Astrocyte (in vitro differentiated cells and primary cell): ENCODE measurements around the gene FNDC11. TPM values are rescaled to one million over a fixed set of nuclear protein-coding genes. Genes with fewer than 3 reads are reported as not detected.

ENCODE experiments used
- DNase-seq: peaks from one replicate; pipeline ENCODE4 v3.0.0-alpha.2; 2010; ENCODE audit warnings: low read depth
- FAIRE-seq: peaks from 2 replicates; lab custom pipeline; 2011; peaks lifted over from hg19 to GRCh38; lab: Jason Lieb, UNC
- H2AFZ ChIP-seq: 2 replicates; pipeline ENCODE4 v1.6.0; 2012; ENCODE audit warnings: low read depth, low read length, inconsistent platforms
- H3K27ac ChIP-seq: 2 replicates; pipeline ENCODE4 v1.5.1; 2011; ENCODE audit warnings: low read depth, low read length, inconsistent platforms
- H3K27me3 ChIP-seq: 2 replicates; pipeline ENCODE4 v1.6.0; 2011; ENCODE audit warnings: low read length, inconsistent platforms; ENCODE audit not compliant: insufficient read depth
- H3K36me3 ChIP-seq: 2 replicates; pipeline ENCODE4 v1.5.1; 2011; ENCODE audit warnings: low read length, inconsistent platforms; ENCODE audit not compliant: insufficient read depth
- H3K4me1 ChIP-seq: 2 replicates; pipeline ENCODE4 v1.5.1; 2011; ENCODE audit warnings: low read length, inconsistent platforms; ENCODE audit not compliant: insufficient read depth
- H3K4me2 ChIP-seq: 2 replicates; pipeline ENCODE4 v1.6.0; 2012; ENCODE audit warnings: low read length, inconsistent platforms
- H3K4me3 ChIP-seq: 2 replicates; pipeline ENCODE4 v1.5.1; 2011; ENCODE audit warnings: low read depth, mild to moderate bottlenecking, low read length, inconsistent platforms; ENCODE audit not compliant: insufficient read depth
- H3K79me2 ChIP-seq: 2 replicates; pipeline ENCODE4 v1.6.0; 2012; ENCODE audit warnings: mild to moderate bottlenecking, low read length, inconsistent platforms; ENCODE audit not compliant: insufficient read depth
- H3K9ac ChIP-seq: 2 replicates; pipeline ENCODE4 v1.6.0; 2012; ENCODE audit warnings: mild to moderate bottlenecking, low read length, inconsistent platforms
- H3K9me3 ChIP-seq: 2 replicates; pipeline ENCODE4 v1.5.1; 2012; ENCODE audit warnings: low read depth, mild to moderate bottlenecking, low read length, inconsistent platforms; ENCODE audit not compliant: insufficient read depth
- H4K20me1 ChIP-seq: 2 replicates; pipeline ENCODE4 v1.6.0; 2012; ENCODE audit warnings: low read length, inconsistent platforms; ENCODE audit not compliant: insufficient read depth
- H3K27ac Mint-ChIP-seq: one replicate; pipeline ENCODE4 v1.8.0; 2021; ENCODE audit warnings: mild to moderate bottlenecking, mixed read lengths; ENCODE audit not compliant: unreplicated experiment
- H3K27me3 Mint-ChIP-seq: one replicate; pipeline ENCODE4 v1.8.0; 2021; ENCODE audit warnings: low read depth, mixed read lengths; ENCODE audit not compliant: unreplicated experiment
- H3K36me3 Mint-ChIP-seq: one replicate; pipeline ENCODE4 v1.8.0; 2021; ENCODE audit warnings: low read depth, mixed read lengths; ENCODE audit not compliant: unreplicated experiment
- H3K4me1 Mint-ChIP-seq: one replicate; pipeline ENCODE4 v1.8.0; 2021; ENCODE audit warnings: low read depth, mixed read lengths; ENCODE audit not compliant: unreplicated experiment
- H3K4me3 Mint-ChIP-seq: one replicate; pipeline ENCODE4 v1.8.0; 2021; ENCODE audit warnings: mild to moderate bottlenecking, moderate library complexity, mixed read lengths; ENCODE audit not compliant: unreplicated experiment
- H3K9me3 Mint-ChIP-seq: one replicate; pipeline ENCODE4 v1.8.0; 2021; ENCODE audit warnings: mild to moderate bottlenecking, mixed read lengths; ENCODE audit not compliant: unreplicated experiment
- EZH2 ChIP-seq: IDR thresholded peaks from 2 replicates; pipeline ENCODE4 v1.6.1; 2012; ENCODE audit warnings: mild to moderate bottlenecking, low read length, inconsistent platforms; ENCODE audit not compliant: insufficient read depth
- total RNA-seq: library from RNA; stranded (reverse); gene quantifications from 2 replicates; pipeline ENCODE4 v1.2.1, GENCODE V29; 2021
- TF ChIP-seq, protein P1 (sequence below): IDR thresholded peaks from 2 replicates; pipeline ENCODE4 v1.5.1; 2011; ENCODE audit warnings: low read depth, mild to moderate bottlenecking, inconsistent platforms, low read length, moderate library complexity; ENCODE audit not compliant: insufficient read depth

Gene FNDC11
- total RNA-seq, 1 donor from 2014 or later: 0.20 TPM

DNA sequence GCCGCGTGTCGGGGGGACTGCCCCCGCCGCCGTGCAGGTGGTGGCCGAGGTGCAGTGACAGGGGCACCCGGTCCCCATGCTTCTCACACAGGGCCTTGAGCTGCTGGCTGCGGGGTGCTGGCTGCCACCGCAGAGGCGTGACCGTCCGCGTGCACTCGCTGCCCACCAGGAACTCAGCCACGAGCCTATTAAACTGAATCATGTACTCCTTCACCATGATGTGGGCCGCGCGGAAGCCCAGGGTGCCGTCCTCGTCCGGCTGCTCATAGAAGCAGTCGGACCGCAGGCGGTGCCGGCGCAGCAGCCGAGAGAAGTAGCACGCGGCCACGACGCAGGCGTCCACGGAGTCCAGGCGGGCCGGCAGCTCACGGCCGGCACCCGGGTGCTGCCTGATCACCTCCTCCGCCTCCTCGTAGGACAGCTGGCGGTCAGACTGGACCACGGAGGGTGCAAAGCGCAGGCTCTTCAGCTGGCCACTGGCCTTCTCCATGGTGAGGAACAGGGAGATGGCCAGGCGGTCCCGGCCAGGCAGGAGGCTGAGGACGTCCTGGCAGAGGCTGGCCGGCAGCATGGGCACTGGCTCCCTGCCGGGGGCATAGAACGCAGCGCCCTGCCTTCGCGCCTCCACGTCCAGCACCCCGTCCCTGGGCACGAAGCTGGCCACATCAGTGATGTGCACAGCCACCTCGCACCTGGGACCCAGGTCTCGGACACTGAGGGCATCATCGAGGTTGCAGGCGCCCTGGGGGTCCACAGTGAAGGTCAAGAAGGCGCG is 10.3 kb downstream of the FNDC11 start:
- H3K27me3 Mint-ChIP-seq: no peaks in the 10 kb centered on the region
- no peaks in the 10 kb centered on the region for H3K9me3 Mint-ChIP-seq
- H3K9me3 ChIP-seq: no peaks in the 10 kb centered on the region
- no peak overlapping the region for H3K27ac Mint-ChIP-seq
- no peaks in the 10 kb centered on the region for H3K79me2 ChIP-seq
- H3K4me3 ChIP-seq: no peak overlapping the region
- H3K4me3 Mint-ChIP-seq: no peak overlapping the region
- no peaks in the 10 kb centered on the region for H3K4me1 Mint-ChIP-seq
- no peak overlapping the region for H2AFZ ChIP-seq
- H3K27ac ChIP-seq: no peak overlapping the region
- peaks cover 5% of the 10 kb centered on the region for H3K36me3 Mint-ChIP-seq
- H3K9ac ChIP-seq: no peak overlapping the region
- FAIRE-seq (no peak), DNase-seq (no peak)
- peaks cover 9% of the 10 kb centered on the region for H4K20me1 ChIP-seq
- H3K27me3 ChIP-seq: no peaks in the 10 kb centered on the region
- no peaks in the 10 kb centered on the region for H3K4me1 ChIP-seq
- H3K4me2 ChIP-seq: no peak overlapping the region
- TF ChIP-seq EZH2: no peak
- TF ChIP-seq, protein P1, sequence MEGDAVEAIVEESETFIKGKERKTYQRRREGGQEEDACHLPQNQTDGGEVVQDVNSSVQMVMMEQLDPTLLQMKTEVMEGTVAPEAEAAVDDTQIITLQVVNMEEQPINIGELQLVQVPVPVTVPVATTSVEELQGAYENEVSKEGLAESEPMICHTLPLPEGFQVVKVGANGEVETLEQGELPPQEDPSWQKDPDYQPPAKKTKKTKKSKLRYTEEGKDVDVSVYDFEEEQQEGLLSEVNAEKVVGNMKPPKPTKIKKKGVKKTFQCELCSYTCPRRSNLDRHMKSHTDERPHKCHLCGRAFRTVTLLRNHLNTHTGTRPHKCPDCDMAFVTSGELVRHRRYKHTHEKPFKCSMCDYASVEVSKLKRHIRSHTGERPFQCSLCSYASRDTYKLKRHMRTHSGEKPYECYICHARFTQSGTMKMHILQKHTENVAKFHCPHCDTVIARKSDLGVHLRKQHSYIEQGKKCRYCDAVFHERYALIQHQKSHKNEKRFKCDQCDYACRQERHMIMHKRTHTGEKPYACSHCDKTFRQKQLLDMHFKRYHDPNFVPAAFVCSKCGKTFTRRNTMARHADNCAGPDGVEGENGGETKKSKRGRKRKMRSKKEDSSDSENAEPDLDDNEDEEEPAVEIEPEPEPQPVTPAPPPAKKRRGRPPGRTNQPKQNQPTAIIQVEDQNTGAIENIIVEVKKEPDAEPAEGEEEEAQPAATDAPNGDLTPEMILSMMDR: no peak
- H3K36me3 ChIP-seq: no peaks in the 10 kb centered on the region

DNA sequence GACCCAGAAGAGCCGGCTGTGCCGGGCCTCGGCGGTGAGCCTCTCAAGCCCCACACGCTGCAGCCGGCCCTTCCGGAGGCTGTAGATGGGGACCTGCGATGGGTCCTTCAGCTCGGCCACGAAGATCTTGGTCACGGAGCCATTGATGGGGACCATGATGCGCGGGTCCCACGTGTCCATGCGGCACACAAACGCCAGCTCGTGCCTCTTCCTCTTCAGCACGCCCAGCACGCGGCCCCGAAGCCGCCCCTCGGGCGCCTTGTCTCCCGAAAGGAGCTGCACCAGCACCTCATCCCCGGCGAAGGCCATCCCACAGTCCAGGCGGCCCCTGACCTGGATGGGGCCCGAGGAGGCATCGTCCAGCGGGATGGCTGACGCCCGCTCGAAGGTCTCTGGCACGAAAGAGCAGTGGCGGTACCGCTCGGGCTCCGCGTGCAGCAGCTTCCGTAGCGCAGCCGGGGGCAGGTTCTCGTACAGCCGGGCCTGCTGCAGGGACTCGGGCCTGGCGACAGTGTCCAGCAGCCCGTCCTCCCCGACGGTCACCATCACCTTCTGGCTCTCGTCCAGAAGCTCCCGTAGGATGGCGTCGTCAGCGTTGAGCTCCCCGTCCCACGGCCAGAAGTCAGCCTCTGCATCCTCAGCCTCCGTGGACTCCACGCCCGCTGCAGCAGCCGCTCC is 11.2 kb downstream of the FNDC11 start:
- H3K4me1 Mint-ChIP-seq: no peaks in the 10 kb centered on the region
- H3K9me3 Mint-ChIP-seq: no peaks in the 10 kb centered on the region

More for the DNA sequence above, 11.2 kb downstream of the FNDC11 start:
- no peak for FAIRE-seq
- no peak overlapping the region for H3K4me2 ChIP-seq
- Mint-ChIP-seq H3K27me3 (no peaks in the 10 kb centered on the region), H3K36me3 (peaks cover 3% of the 10 kb centered on the region), H3K4me3 (no peak overlapping the region), H3K27ac (no peak overlapping the region)
- no peaks in the 10 kb centered on the region for H3K9me3 ChIP-seq
- no peaks in the 10 kb centered on the region for H3K4me1 ChIP-seq
- TF ChIP-seq EZH2: no peak
- TF ChIP-seq, protein P1: no peak
- no peak for DNase-seq
- peaks cover 9% of the 10 kb centered on the region for H4K20me1 ChIP-seq
- no peak overlapping the region for H3K4me3 ChIP-seq
- H3K36me3 ChIP-seq: no peaks in the 10 kb centered on the region
- H3K9ac ChIP-seq: no peak overlapping the region
- H3K27me3 ChIP-seq: no peaks in the 10 kb centered on the region
- H3K79me2 ChIP-seq: no peaks in the 10 kb centered on the region
- no peak overlapping the region for H3K27ac ChIP-seq
- no peak overlapping the region for H2AFZ ChIP-seq
